GM18519 (cell line): ENCODE results near the gene OR51B4.
"Not testable (repeated sequence)": the region's sequence is repeated elsewhere in the genome, so short reads cannot be mapped to it uniquely, and the experiment has no call there.

ENCODE experiments used
- ATAC-seq: cut with Tn5 transposase; IDR thresholded peaks from one replicate; pipeline ENCODE4 v1.9.1; 2021; ENCODE audit warnings: mild to moderate bottlenecking, moderate library complexity; ENCODE audit not compliant: unreplicated experiment, low FRiP score

Gene OR51B4, protein sequence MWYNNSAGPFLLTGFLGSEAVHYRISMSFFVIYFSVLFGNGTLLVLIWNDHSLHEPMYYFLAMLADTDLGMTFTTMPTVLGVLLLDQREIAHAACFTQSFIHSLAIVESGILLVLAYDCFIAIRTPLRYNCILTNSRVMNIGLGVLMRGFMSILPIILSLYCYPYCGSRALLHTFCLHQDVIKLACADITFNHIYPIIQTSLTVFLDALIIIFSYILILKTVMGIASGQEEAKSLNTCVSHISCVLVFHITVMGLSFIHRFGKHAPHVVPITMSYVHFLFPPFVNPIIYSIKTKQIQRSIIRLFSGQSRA

DNA sequence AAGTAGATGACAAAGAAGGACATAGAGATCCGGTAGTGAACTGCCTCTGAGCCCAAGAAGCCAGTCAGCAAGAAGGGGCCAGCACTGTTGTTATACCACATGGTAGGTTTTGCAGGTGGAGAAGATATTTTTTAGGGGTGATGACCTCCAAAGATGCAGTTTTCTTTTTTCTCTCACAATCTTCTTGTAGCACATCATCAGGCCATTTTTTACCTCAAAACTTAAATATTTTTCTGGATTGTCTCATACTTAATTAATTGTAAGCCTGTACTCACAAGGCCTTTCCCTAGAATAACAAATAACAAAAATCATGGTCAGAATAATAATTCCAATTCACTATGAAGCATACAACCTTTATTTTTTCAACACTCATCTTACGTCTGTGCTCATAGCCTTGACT lies at the start of gene OR51B4:
TSS of gene OR51B4 (minus strand) at position 101 of the 400 bp plus-strand sequence. CDS start at position 101, 0 bp downstream.
- ATAC-seq = no peak

DNA sequence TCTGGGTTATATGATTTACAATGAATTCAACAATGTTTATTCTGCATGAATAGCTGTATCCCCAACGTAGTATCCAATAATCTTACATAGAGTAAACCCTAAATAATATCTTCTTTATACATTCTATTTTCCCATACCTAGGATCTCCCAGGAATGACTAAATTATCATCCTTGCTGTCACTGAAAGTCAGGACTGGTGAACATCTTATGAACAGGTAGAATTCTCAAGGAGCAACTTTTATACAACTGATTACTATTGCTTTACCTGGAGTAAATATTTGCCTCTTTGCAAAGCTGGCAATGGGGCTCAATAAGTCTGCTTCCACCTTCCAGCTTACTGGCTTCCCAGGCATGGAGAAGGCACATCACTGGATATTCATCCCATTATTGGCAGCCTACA lies 49.5 kb upstream of the OR51B4 start, which contains the start of gene OR51B6:
TSS of gene OR51B6 (plus strand) at position 301 of the 400 bp plus-strand sequence. CDS start at position 301, 0 bp downstream.
- ATAC-seq = no peak

DNA sequence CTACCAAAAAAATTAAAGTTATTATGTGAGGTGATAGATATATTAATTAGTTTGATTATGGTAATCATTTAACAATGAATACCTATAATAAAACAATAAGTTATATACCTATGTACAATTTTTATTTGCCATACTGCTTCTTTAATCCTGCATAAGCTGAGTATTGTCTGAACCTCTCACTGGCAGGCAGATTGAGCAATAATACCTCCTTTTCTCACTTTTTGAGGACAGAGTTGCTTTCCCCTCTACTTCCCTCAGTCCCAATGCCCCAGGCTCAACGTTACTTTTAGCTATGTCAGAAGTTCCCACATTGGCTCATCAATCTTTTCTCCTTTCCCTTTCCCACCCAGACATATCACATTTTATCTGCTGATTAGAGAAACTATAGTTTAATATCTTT lies 47.8 kb upstream of the OR51B4 start:
- ATAC-seq = no peak

DNA sequence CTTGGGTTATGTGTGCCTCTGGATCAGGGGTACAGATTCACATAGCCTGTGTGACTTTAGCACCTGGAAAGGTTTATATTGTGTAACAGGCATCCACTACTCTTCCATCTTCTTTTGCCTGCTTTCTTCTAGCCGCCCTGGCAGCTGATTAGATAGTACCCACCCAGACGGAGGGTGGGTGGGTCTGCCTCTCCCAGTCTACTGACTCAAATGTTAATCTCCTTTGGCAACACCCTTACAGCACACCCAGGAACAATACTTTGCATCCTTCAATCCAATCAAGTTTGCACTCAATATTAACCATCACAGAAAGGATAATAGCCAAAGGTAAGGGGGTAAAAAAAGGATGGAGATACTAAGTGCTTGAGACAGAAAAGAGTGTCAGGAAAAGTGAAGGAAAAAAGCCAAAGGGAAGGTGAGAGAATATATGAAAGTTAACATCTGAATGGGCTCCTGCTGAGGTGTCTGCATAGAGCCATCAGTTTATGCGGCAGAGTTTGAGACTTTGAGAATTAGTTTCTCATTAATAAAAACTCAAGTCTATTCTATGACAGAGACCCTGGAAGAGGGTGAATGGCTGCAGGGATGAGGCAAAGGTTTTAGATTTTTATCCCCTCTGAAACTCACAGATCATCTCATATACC lies 46.9 kb upstream of the OR51B4 start:
- ATAC-seq = no peak

GRCh38 chr11:5345831-5346230 lies 44.1 kb upstream of the OR51B4 start:
- no peak for ATAC-seq

GRCh38 chr11:5343474-5344335 lies 42.0 kb upstream of the OR51B4 start, which contains the start of gene OR51B5:
Gene OR51B5, minus strand, starts transcription at chr11:5343524. Its CDS starts 0 bp downstream, at chr11:5343524.
- no peak for ATAC-seq

DNA sequence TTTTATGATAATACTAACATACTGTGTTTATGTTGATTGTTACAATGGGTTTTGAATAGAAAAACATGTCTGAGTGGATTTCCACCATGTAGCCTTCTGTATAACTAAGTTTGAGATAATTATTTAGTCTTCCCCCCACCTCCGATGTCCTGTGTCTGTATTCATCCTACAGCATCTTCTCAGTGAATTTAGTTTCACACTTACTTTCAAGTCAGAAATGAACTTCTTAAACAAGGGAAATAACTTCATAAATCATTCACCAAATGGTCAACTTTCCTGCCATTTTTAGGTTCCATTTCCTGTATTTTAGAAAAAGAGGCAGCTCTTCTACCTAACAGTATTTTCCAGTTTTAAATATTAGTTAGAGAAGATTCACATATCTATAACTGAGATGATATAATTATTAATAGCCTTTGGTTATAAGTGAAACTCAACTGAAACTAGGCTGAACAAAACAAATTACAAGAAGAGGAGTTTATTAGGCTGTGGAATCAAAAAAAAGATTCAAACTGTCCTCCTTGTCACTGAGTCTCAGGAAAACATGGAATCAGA lies 38.1 kb upstream of the OR51B4 start:
- no peak for ATAC-seq

DNA sequence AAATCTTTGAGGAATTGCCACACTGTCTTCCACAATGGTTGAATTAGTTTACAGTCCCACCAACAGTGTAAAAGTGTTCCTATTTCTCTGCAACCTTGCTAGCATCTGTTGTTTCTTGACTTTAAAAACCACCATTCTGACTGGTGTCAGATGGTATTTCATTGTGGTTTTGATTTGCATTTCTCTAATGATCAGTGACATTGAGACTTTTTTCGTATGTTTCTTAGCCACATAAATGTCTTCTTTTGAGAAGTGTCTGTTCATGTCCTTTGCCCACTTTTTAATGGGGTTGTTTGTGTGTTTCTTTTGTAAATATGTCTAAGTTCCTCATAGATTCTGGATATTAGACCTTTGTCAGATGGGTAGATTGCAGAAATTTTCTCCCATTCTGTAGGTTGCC lies 35.5 kb upstream of the OR51B4 start:
- ATAC-seq = not testable (repeated sequence)

DNA sequence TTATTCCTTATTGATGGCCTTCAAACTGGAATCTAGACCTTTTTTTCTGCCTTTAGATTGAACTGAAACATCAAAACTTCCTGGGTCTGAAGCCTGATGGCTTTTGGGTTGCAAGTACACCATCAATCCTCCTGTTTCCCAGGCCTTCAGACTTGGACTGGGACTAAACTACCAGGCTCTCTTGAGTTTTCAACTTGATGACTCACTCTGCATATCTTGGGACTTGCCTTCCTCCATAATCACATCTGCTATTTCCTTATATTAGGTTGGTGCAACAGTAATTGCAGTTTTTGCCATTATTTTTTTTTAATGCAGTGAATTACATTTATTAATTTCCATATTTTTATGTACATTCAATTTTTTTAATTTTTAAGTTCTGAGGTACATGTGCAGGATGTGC lies 34.6 kb upstream of the OR51B4 start:
- no peak for ATAC-seq

DNA sequence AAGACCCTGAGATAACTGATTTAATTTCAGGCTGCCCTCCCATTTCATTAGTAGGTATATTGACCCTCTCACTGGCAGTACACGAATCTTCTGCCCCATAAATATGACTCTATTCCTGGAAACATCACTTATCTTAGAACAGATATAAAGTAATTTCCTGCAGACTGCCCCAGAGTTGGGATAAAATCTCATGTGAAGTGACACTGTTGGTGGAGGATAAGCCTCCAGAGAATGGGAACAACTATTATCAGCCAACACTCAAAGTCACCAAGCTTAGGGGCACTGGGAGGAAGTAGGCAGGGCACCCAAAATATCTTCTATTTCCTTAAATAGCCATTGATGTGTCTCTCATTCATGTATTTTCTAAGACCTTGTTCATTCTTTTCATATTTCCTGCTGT lies 33.4 kb upstream of the OR51B4 start:
- ATAC-seq = no peak

GRCh38 chr11:5324197-5324596 lies 22.5 kb upstream of the OR51B4 start, which contains the start of gene OR51B2:
Gene OR51B2, minus strand, starts transcription at chr11:5324297. Its CDS starts 0 bp downstream, at chr11:5324297.
- no peak for ATAC-seq

- ATAC-seq = no peak
Observed at GRCh38 chr11:5317292-5317691, 15.5 kb upstream of the OR51B4 start.

GRCh38 chr11:5313326-5314023 lies 11.7 kb upstream of the OR51B4 start:
- not testable (repeated sequence) for ATAC-seq

- no peak for ATAC-seq
Observed at GRCh38 chr11:5310423-5310822, 8.7 kb upstream of the OR51B4 start.

- ATAC-seq = no peak
Observed at GRCh38 chr11:5307256-5308019, 5.7 kb upstream of the OR51B4 start.

DNA sequence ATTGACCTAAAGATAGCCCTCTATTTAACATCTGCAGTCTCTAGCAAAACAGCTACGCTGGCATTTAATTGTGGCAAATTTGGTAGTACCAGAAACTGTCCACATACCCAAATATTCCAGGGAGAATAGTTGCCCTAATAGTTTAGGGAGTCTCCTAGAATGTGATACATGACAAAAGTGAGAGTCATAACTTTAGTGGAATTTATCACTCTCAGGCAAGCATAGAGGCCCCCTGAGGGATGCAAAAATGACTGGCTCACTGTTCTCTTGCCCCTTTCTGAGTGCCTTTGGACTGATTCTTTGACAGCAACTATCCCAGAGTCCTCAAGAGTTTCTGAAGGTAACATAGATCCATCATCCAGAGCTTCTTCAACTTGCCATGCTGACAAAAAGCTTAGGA lies 2.3 kb upstream of the OR51B4 start:
- no peak for ATAC-seq

DNA sequence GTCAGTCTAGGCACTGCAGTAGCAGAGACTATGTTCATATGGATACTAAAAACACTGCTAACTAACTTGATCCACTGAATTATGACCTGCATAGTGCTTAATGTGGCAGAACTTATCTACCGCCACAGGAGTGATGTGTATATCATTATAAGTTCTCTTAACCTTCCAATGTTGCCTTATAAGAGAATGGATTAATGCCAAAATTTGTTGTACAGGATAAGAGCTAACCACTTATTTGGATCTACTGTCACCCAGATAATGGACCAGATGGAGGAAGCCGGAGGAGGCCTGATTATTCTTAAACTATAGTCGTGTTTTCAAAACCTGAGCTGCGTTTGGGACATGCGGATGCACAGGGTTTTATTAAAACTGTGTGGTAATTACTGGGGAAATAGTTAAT lies 1.9 kb upstream of the OR51B4 start:
- ATAC-seq = no peak

- ATAC-seq = no peak
Observed at GRCh38 chr11:5300251-5300650, 1.5 kb downstream of the OR51B4 start.

GRCh38 chr11:5298451-5298850 lies 3.3 kb downstream of the OR51B4 start:
- no peak for ATAC-seq
